ENCODE data around the gene ST6GALNAC3. TPM values are rescaled to one million over a fixed set of nuclear protein-coding genes. Genes with fewer than 3 reads are reported as not detected.

ST6GALNAC3 gene
- total RNA-seq, 2 donors from 2014 or later, result 10.5 to 13.3 TPM

DNA sequence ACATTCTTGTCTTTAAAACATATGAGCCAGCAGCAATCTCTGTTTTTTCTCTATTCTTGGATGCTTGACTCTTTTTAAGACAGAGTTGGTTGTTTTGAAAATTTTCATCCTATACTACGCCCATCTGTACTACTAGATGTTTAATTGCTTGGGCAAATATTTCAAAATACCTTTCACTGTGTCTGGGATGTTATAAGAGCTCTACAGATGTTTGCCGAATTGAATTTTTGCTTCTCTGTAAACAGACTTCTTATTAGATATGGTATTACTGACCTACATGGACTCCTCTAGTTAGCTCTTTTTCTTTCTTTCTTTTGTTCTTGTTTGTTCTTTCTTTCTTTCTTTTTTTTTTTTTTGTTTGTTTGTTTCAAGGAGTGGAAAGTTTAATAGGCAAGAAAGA is 345.1 kb downstream of the ST6GALNAC3 start:
- ATAC-seq (no peak), DNase-seq (no peak)
- intact Hi-C loops (cut with DNase I, micrococcal nuclease), result no loop called here

DNA sequence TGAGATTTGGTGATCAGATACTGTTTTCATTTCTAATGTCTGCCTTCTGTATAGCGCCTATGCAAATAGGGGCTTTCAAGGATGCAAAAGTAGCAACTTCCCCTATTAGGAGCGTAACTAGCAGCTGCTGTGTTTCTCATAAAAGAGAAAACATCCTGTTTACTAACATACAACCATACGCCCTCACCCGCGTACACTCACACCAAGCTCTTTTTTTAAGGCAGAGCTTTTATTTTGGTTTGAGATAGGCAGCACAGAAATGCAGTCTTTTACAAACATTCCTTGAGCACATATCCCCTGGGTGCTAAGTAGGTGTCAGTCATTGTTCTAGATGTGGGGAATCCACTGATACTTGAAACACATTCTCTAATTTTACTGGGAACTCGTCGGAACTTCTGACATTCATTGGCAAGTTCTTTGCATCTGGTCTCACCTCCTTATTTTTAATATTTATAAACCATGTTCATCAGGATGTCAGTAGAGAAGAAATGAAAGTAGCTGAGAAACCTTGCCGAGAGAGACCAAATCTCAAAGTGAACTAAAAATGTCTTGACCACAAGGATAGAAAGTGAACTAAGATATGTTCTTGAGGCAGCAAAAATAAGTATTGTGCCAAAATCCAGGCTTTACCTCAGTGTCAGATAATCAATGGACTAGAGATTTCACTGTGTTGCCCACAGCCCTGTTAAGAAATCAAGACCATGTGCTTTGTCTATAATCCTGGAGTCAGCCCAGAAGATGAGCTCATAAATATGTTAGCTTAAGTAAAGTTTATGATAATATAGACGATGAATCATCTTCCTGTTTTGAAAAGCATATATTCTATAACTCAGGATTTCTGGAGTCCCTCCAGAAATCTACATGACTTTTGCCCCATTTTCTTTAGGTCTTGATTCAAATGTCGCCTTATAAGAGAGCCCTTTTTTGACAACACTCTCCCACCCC is 350.9 kb downstream of the ST6GALNAC3 start:
- intact Hi-C loops (cut with DNase I, micrococcal nuclease), result no loop called here
- DNase-seq (no peak), ATAC-seq (no peak)

DNA sequence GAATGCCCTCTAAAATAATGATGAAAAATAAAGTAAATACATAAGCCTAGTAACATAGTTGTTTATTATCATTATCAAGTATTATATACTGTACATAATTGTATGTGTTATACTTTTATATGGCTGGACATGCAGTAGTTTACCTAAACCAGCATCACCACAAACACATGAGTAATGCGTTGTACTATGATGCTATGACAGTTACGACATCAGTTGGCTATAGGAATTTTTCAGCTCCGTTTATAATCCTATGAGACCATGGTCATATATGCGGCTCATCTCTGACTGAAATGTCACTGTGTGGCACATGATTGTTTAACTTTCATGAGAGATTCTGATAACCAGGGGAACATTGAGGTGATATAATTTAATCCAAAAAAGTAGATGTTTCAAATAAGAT is 352.1 kb downstream of the ST6GALNAC3 start:
- intact Hi-C loops (cut with DNase I, micrococcal nuclease), result no loop called here
- DNase-seq (no peak), ATAC-seq (no peak)

DNA sequence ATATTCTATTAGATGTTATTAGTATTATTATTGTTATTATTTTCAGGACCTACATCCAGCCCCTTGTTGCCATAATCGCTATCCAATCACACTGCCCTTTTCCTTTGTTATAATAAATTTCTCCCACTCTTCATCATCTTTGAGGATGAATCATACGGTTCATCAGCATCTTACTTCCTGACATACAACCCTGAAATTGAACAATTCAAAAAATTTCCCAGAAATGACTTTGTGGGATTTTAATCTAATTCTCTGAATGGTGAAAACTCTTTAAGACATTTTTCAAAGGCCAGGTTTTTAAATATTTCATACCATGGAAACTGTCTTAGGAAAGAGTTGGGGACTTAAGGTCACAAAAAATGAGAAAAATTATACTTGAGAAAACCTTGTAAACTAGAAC is 353.5 kb downstream of the ST6GALNAC3 start:
- no peak for ATAC-seq

DNA sequence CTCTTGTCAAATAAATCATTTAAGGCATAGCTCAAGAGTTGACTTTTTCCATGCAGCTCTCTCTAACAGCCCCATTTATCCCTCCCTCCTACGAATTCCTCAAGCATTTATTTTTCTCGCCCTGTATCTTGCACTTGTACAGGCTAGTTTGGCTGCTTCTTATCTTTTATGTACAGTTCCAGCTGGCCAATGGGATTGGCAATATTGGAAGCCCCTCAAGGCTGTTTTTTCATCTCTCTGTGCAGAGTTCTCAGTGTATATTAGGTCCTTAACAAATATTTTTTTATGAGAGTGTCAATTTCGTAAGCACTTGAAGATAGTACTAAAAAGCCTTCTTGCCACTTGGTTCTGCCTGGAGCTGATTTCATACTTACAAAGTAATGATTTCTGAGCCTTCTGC is 356.0 kb downstream of the ST6GALNAC3 start:
- ATAC-seq (no peak), DNase-seq (no peak)
- intact Hi-C loops (cut with DNase I, micrococcal nuclease), result no loop called here

More for the DNA sequence above, 353.5 kb downstream of the ST6GALNAC3 start:
- no peak for DNase-seq
- intact Hi-C loops (cut with DNase I, micrococcal nuclease), result no loop called here

DNA sequence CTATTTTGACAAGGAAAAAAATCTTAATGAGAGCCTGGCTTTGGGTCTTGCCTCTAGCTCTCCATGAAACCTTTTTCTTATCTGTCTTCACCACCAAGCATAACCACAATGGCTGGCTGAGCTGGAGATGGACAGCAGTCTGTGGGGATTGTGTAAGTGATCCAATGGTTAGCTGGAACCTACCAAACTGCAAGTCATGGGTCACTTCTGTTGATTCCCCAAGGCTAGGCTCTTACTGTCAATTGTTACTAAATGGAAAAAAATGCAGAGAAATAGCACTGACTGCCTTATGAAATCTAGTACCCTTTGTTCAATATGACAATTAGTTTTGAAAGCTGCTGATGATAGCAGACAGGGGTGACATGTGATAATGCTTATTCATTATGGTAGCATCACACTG is 359.0 kb downstream of the ST6GALNAC3 start:
- intact Hi-C loops (cut with DNase I, micrococcal nuclease), result no loop called here
- DNase-seq, result no peak
- ATAC-seq, result no peak

DNA sequence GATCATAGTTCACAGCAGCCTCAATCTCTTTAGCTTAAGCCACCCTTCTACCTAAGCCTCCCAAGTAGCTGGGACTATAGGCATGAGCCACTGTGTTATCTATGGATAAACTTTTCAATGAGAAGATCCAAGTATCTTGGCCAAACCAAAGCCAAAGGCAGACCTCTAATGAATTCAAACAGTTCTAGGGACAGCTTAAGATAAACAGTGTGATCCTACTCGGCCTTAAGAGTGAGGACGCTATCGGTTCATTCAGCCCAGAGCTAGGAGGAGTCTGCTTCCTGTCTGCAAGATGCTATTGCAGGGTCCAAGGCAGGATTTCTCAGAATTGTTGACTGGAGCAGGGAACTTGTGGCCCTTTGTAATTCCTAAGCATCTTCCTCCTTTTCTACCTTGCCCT is 368.7 kb downstream of the ST6GALNAC3 start:
- no peak for ATAC-seq
- intact Hi-C loops (cut with DNase I, micrococcal nuclease), result no loop called here
- DNase-seq, result no peak

DNA sequence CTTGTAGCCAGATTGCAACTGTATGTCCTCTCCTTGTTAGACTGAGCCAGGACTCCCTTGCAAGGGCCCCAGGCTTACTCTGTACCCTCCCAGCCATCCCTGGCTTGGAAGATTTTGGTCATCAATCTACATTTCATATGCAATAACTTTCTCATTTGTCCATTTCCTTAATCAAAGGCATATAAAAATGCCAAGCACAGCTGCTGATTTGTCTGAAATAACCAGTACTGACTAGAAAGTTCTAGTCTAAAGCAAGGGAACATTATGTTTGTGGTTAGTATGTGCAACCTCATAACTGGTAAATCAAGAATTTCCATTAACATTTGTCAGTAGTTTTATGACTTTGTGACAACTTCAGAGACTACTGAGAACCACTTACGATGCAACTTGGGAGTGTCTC is 370.2 kb downstream of the ST6GALNAC3 start:
- DNase-seq (no peak), ATAC-seq (no peak)
- intact Hi-C loops (cut with DNase I, micrococcal nuclease), result no loop called here

DNA sequence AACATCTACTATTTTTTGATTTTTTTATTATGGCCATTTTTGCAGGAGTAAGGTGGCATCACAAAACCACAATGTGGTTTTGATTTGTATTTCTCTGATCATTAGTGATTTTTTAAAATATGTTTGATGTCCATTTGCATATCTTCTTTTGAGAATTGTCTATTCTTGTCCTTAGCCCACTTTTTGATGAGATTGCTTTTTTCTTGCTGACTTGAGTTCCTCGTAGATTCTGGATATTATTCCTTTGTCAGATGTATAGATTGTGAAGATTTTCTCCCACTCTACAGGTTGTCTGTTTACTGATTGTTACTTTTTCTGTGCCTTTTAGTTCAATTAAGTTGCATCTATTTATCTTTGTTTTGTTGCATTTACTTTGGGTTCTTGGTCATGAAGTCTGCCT is 375.7 kb downstream of the ST6GALNAC3 start:
- intact Hi-C loops (cut with DNase I, micrococcal nuclease), result no loop called here
- no peak for DNase-seq
- ATAC-seq, result no peak

DNA sequence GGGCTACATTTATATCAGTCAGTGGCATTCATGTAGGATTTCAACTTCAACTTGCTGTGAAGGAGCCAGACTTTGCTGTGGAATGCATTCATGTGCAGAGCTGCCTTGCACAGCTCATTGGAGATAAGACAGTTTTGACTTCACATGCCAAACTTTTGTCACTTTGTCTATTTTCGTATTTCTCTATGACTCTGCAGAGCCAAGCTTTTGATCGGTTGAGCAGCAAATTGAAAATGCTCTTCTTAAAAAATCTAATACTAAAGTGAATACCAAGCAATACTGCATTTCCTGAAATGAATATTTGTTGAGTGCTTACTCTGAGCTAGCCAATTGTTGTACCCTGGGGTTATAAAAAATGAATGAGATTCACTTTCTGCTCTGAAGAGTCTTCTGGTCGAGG is 388.7 kb downstream of the ST6GALNAC3 start:
- ATAC-seq (no peak), DNase-seq (no peak)
- intact Hi-C loops (cut with DNase I, micrococcal nuclease), result no loop called here

DNA sequence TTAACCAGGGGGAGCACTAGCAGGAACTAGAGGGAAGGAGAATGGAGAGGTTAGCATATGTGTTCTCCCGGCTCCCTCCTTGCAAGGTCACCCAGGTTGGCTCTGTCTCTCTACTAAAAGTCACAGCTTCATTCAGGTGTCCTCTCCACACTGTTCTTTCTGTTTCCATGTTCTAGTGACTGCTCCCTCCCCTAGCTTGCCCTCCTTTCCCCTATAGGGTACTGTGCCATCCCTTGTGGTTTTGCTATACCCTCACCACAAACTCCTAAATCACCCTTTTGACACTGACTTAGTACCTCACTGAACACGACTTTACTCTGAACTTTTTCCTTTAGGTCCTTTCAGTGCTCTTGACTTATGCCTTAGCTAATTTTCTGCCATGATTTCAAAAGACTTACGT is 389.3 kb downstream of the ST6GALNAC3 start:
- intact Hi-C loops (cut with DNase I, micrococcal nuclease), result no loop called here
- no peak for DNase-seq
- no peak for ATAC-seq

DNA sequence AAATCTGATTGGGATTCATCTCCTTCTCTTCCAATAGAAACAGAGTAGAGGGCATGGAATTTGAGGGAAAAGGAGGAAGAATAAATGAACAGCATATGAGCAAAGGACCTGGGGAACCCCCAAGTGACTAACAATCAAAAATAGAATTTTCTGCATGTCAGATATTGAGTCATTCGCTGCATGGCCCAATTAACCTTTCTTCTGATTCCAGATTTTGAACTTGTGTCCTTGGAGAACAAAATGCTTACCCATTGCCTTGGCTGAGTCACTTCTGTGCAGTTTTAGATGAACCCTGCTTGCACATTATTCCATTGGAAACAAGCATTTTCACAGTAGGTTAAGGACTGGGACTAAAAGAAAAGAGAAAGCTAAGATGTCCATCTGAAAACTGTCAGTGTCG is 390.5 kb downstream of the ST6GALNAC3 start:
- intact Hi-C loops (cut with DNase I, micrococcal nuclease), result no loop called here
- no peak for ATAC-seq
- DNase-seq, result no peak

DNA sequence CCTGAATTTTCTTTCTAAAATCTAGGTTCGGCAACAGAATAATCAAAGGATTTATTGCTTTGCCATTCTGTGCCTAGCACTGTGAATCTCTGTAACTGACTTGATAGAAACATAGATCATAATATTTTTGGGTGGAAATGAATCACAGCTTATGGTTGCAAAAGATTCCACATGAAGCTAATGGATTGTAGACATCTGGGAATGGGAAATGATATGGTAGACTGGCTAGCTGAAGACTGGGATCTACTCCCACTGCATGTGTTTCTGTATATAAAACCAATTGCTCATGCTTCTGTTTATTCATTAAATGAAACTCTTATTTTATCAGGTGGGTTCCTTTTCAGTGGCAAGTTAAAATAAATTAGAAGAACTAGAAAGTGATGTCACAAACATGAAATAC is 395.6 kb downstream of the ST6GALNAC3 start:
- intact Hi-C loops (cut with DNase I, micrococcal nuclease), result no loop called here
- no peak for ATAC-seq
- no peak for DNase-seq

DNA sequence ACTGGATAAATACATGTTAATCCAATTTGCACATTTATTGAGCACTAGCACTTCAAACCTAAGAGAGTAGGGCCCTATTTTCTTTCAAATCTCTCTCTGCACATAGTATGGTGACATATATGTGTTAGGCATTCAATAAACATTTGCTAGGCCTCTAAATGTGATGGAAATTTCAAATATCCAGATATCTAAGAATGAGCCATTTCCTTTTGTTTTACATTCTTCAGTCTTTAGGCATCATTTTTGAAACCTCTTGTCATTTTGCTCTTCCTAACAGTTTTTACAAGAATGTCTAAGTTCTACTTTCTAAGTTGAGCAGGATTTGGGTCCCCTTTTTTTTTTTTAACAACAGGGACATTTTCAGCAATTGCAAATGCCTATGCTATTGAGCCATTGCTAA is 397.0 kb downstream of the ST6GALNAC3 start:
- ATAC-seq (no peak), DNase-seq (no peak)
- intact Hi-C loops (cut with DNase I, micrococcal nuclease), result no loop called here

DNA sequence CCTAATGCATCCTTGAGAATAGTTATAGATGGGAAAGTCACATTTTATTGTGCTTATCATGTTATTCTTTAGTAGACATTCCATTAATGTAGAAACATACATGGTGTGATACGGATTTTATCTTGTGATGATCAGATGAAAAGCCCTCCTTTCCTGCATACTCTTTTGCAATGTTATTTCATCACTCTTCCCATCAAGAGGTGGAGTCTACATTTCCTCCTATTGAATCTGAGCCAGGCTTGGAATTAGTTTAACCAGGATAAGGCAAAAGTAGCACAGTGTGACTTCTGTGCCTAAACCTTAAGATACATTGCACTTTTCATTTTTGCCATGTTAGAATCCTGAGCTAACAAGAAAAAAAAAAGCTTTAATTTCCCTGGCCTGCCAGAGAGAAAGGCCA is 399.0 kb downstream of the ST6GALNAC3 start:
- DNase-seq, result no peak
- ATAC-seq, result no peak
- intact Hi-C loops (cut with DNase I, micrococcal nuclease), result no loop called here

DNA sequence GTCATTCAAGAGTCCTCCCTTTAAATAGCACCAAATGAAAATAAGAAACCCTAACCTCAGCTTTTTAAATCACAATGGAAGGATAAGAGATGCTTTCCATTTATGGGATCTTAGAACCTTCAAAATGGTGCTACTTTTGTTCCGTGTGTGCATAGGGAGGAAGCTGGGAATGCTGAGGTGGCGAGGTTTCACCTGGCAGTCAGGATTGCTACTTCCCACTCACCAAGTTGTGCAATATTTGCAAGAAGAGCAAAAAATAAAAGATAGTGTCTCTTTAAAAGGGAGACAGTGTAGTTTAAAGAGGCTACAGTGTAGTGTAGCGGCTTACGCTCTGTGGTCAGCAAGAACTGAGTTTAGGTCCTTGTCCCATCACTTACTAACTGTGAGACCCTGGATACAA is 400.4 kb downstream of the ST6GALNAC3 start:
- no peak for ATAC-seq
- no peak for DNase-seq
- intact Hi-C loops (cut with DNase I, micrococcal nuclease), result no loop called here

DNA sequence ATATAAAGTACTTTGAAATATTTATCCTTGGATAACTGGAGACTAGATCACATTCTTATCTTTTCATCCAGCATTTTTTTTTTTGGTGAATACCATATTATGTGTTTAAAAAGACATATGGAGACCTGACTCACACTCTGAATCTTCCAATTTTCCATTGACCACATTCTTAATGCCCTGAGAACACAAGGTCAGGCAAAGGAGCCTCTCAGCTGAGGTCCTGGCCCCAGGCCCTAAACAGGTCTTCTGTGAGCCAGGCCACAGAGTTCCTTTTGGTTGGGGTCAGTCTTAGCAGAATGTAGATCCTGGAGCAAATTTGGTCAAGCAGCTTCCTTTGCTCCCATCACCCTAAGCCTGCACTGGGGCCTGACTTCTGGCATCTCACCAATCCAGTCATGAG is 402.6 kb downstream of the ST6GALNAC3 start:
- DNase-seq (no peak), ATAC-seq (no peak)
- intact Hi-C loops (cut with DNase I, micrococcal nuclease), result no loop called here

DNA sequence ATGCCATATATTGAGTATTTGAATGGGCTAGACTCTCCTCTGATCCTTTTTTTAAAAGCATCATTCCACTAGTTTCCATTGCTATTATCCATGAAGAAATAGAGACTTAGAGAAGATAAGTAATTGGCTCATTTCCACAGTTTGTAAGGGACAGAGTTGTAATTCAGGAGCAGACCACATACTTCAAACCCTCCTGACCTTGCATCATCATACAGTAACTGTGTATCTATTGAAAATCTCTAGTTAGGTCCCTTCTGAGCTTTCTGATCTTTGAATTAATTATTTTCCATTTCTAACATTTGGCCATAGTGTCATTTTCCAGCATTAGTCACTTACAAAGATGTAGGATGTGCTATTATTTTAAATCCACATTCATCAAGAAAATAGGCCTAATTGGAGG is 406.3 kb downstream of the ST6GALNAC3 start:
- ATAC-seq (no peak), DNase-seq (no peak)
- intact Hi-C loops (cut with DNase I, micrococcal nuclease), result no loop called here

DNA sequence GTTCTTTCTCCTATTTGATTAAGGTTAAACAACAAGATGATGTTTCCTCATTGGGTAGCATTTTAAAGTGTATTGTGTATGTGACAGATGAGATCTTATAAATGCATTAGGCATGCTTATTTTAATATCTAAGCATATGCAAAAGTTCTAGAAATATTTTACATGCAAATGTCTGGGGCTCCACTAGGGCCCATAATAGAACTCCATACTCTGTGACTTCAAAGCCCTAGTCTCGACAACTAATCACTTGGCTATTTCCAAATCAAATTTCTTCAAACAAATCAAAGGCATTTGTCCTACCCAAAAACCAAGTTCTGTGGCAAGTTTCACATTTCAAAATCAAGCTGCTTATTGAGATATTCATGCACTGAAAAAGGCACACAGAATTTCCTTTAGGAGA is 407.1 kb downstream of the ST6GALNAC3 start:
- ATAC-seq (no peak), DNase-seq (no peak)
- intact Hi-C loops (cut with DNase I, micrococcal nuclease), result no loop called here

DNA sequence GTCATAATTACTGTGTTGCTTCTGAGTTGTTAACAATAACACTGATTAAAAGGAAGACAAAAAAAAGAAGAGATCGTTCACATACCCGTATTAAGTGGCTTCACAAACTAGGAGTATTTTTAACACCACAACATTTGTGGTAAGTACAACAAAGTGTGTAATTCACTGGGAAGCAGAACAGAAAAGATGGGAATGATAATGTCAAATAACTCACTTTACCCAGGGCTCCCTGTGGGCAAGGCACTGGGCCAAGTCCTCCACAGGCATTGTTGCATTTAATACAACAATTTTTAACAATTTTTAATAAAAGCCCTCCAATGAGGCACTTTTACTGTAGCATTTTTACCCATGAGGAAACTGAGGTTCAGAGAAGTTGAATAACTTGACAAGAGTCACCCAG is 407.7 kb downstream of the ST6GALNAC3 start:
- no peak for ATAC-seq
- intact Hi-C loops (cut with DNase I, micrococcal nuclease), result no loop called here
- DNase-seq, result no peak

DNA sequence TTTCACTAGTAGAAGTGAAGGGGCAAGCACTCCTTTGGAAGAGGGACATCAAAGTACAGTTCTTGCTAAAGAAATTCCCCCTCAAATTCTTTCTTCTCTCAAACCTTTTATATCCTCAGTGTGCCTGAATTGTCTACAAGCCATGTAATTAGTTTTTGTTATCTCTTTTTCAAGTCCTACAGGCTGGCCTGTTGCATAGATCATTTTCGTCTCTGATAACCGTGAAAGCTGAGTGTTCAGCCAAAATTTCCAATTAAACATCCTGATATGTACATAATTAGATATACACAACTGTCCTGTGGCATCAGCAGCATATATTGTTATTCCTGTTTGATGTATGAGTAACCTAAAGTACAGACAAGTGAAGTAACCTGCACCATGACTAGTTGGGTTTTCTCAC is 417.2 kb downstream of the ST6GALNAC3 start:
- DNase-seq, result no peak
- intact Hi-C loops (cut with DNase I, micrococcal nuclease), result no loop called here
- no peak for ATAC-seq
